ENCODE data around the gene KRTAP5-9.

DNA sequence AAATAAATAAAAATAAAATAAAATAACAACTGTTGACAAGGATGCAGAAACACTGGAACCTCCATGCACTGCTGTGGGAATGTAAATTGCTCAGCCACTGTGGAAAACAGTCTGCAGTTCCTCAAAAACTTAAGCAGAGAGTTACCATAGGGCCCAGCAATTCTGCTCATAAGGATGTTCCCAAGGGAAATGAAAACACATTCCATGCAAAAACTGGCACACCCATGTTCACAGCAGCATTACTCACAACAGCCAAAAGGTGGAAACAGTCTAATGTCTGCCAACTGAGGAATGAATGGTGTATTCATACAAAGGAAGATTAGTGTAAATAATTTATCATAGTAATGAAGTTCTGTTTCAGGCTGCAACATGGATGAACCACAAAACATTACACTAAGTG, 13.9 kb downstream of the KRTAP5-9 start:
- TF ChIP-seq, protein P1, sequence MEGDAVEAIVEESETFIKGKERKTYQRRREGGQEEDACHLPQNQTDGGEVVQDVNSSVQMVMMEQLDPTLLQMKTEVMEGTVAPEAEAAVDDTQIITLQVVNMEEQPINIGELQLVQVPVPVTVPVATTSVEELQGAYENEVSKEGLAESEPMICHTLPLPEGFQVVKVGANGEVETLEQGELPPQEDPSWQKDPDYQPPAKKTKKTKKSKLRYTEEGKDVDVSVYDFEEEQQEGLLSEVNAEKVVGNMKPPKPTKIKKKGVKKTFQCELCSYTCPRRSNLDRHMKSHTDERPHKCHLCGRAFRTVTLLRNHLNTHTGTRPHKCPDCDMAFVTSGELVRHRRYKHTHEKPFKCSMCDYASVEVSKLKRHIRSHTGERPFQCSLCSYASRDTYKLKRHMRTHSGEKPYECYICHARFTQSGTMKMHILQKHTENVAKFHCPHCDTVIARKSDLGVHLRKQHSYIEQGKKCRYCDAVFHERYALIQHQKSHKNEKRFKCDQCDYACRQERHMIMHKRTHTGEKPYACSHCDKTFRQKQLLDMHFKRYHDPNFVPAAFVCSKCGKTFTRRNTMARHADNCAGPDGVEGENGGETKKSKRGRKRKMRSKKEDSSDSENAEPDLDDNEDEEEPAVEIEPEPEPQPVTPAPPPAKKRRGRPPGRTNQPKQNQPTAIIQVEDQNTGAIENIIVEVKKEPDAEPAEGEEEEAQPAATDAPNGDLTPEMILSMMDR (IDR thresholded peaks at IDR 0.05; ENCODE audit: low read depth, low read length, poor library complexity, severe bottlenecking): no peak
- no peak for TF ChIP-seq EZH2phosphoT487 (IDR thresholded peaks at IDR 0.05; ENCODE audit: borderline replicate concordance, low read length)
